Activated naive CD8-positive, alpha-beta T cell treated with anti-CD3 and anti-CD28 coated beads, Interleukin-2, amount 10 ng/mL, durations not matched to agents 7 days and 5 days (primary cell): ENCODE data around the gene WT1. TPM values are rescaled to one million over a fixed set of nuclear protein-coding genes. Genes with fewer than 3 reads are reported as not detected.

Experiments used
- ATAC-seq: fragments of 150-1000 bp; cut with Tn5 transposase; one replicate; pipeline ENCODE4 v1.10.0; 2021; ENCODE audit warnings: low read depth, moderate library complexity
- POLR2A ChIA-PET: fragments of 350-600 bp; sonication (Branson Sonifier 250); formaldehyde crosslinking; loops from one replicate; lab custom pipeline; 2021; ENCODE audit warnings: antibody characterized with exemption; lab: Charles Lee
- DNase-seq: peaks from one replicate; pipeline ENCODE4 v3.0.0; 2021
- H3K27ac Mint-ChIP-seq: one replicate; pipeline ENCODE4 v1.8.0; 2022; ENCODE audit warnings: mild to moderate bottlenecking, mixed read lengths
- H3K27me3 Mint-ChIP-seq: one replicate; pipeline ENCODE4 v1.8.0; 2022; ENCODE audit warnings: mild to moderate bottlenecking, moderate library complexity, mixed read lengths
- H3K36me3 Mint-ChIP-seq: one replicate; pipeline ENCODE4 v1.8.0; 2021; ENCODE audit warnings: mild to moderate bottlenecking, mixed read lengths
- H3K4me1 Mint-ChIP-seq: one replicate; pipeline ENCODE4 v1.8.0; 2021; ENCODE audit warnings: mixed read lengths
- H3K4me3 Mint-ChIP-seq: one replicate; pipeline ENCODE4 v1.8.0; 2022; ENCODE audit warnings: mild to moderate bottlenecking, moderate library complexity, mixed read lengths
- H3K9me3 Mint-ChIP-seq: one replicate; pipeline ENCODE4 v1.8.0; 2021; ENCODE audit warnings: mixed read lengths
- total RNA-seq, 2 experiments: library from RNA; stranded (reverse); gene quantifications; one replicate each; pipeline ENCODE4 v1.2.3, GENCODE V29; 2021

WT1 gene
- total RNA-seq, 2 experiments from 2014 or later: not detected

DNA sequence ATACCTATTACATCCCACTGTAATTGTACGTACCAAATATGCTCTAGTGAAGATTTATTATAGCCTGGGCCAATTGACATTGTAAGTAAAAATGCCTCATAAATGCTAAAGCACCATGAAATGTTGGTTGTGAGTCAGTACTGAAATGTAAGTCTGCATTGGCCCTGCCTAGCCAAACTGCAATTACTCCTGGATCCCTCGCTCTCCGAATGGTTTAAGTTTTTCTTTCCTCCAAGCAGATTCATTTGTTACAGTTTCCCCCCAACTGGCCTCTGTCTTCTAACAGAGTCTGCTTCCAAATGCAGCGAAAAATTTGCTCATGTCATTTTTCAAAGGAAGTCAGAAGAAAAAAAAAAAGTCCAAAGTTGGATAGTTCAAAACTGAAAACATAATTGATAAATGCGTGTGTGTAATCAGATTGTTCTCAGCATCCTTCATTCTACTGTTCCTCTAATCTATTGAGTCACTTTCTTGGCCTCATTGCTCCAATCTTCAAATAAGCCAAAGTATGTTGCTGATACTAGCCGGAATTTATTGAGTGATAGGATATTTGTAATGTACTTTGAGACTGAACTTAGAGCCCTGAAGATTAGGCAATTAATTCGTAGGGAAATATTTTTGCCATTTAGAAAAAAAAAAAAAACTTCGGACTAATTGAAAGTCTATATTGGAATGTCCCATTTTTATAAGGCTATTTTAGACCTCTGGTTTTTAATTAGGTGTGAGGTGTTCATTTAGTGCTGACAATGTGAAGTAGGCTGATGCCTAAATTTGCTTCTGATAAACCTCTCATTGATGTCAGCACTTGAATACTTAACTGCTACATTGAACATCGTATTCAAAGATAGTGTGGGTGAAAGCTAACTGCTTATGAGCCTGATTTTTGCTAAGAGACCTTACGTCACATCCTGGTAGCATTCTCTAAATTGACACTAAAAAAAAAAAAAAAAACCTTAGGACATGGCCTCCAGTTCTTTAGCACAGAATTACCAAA is 93.4 kb downstream of the WT1 start:
- ATAC-seq: no peak
- peaks cover 10% of the 10 kb centered on the region for H3K4me1 Mint-ChIP-seq
- no peak for DNase-seq
- H3K4me3 Mint-ChIP-seq: no peak overlapping the region
- H3K9me3 Mint-ChIP-seq: no peaks in the 10 kb centered on the region
- no peak overlapping the region for H3K27ac Mint-ChIP-seq
- POLR2A ChIA-PET: no interaction called here
- peaks cover 22% of the 10 kb centered on the region for H3K27me3 Mint-ChIP-seq
- H3K36me3 Mint-ChIP-seq: no peaks in the 10 kb centered on the region

DNA sequence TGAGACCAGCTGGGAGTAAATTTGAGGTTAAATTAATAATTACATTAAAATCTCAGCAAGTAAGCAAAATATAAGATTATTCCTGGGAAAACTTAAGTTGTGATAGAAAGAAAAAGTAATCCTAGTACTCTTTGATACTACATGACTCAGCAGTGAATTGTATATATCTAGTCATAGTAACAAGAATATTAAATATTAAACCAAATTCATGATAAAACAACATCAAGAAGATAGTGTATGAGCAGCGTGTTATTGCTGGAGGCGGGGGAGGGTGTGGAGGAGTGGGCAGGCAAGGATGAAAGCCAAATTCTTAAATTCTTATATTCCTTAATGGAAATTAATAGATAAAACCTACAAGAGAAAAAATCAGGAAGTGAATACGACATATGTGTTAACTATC is 95.2 kb downstream of the WT1 start:
- no peak for ATAC-seq
- POLR2A ChIA-PET: no interaction called here
- DNase-seq: no peak
- Mint-ChIP-seq H3K27me3 (peaks cover 26% of the 10 kb centered on the region), H3K9me3 (no peaks in the 10 kb centered on the region), H3K27ac (no peak overlapping the region), H3K36me3 (no peaks in the 10 kb centered on the region), H3K4me1 (peaks cover 10% of the 10 kb centered on the region), H3K4me3 (no peak overlapping the region)

Other genes with a start within 250 kb of the WT1 start
- gene EIF3M, start 148.3 kb upstream of the WT1 start, total RNA-seq: 100 to 1,000 TPM; 210 to 214 TPM